KBM-7 (cell line): Measurements from ENCODE around the gene CTSL.

Experiments
- DNase-seq: peaks from one replicate; pipeline ENCODE4 v3.0.0-alpha.2; 2015
- in situ Hi-C: fragments of 300-500 bp; cut with MboI; formaldehyde crosslinking; loops from 2 replicates; pipeline ENCODE4 v1.14.3; 2020; ENCODE audit warnings: low sequenced_read_pairs, low pct_unique_long_range_greater_than_20kb, mixed read lengths

The CTSL gene

DNA sequence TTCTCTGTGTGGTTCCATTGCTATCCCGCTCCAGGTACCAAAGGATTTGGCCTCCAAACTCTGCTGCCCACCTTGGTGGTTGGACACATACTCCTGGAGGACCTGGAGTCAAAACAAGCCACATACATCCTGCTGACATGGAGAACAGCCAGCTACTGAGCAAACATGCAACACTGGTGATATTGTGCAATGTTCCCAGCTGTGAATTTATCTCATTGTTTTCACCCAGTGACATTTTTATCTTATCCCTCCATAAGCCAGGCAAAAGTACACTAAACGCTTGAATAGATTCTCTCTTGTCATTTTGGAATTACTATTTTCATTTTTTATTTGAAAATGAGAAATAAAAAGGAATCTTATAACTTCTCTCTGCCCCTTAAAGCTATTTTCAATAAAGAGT lies 11.1 kb upstream of the CTSL start:
- DNase-seq: peak; percentile 38

GRCh38 chr9:87716141-87716540 lies 9.8 kb upstream of the CTSL start:
- in situ Hi-C loops: no loop called here
- no peak for DNase-seq

More for the DNA sequence above, 11.1 kb upstream of the CTSL start:
- in situ Hi-C loops: no loop called here

DNA sequence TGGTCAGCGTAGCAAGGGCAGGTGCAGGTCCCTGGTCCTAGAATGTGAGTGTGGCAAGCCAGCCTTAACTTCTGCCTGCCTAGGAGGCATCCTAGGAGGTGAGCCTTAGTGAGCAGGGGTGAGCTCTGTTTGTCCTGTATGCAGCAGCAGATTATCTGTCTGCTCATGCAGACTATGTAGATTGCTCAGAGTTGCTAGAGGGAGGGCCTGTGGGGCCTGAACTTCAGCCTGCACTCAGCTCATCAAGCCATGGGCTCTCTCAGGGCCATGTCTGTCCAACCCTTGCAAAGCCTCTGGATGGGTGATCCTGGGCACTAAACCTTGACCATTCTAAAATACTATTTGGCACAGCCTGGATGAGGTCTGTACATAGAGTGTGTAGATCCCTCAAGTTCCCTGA lies 8.5 kb upstream of the CTSL start:
- in situ Hi-C loops: no loop called here
- DNase-seq: no peak

- DNase-seq: no peak
These were observed 7.7 kb upstream of the CTSL start for GRCh38 chr9:87718231-87718630.

GRCh38 chr9:87718852-87719612 lies 6.9 kb upstream of the CTSL start:
- in situ Hi-C loops: no loop called here
- DNase-seq: peak; percentile 20

More at GRCh38 chr9:87718231-87718630, 7.7 kb upstream of the CTSL start:
- in situ Hi-C loops: no loop called here

DNA sequence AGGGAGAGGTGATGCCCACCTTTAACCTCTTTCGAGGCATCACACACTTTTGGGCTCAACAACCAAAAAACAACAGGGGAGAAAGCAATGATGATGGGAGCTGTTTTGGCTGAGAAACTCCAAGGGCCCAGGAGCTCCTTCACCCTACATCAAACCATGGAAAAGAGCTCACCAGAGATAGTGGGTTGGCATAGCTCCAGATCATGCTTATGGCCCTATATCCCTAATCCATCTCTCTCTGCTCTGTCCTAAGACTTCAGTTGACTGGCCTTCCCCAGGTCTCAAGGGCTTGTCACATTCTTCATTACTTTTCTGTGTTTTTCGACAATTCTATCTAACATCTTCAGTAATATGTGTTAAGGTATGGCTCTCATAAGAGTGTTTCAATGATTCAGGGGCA lies 5.7 kb upstream of the CTSL start:
- in situ Hi-C loops: no loop called here
- DNase-seq: no peak

DNA sequence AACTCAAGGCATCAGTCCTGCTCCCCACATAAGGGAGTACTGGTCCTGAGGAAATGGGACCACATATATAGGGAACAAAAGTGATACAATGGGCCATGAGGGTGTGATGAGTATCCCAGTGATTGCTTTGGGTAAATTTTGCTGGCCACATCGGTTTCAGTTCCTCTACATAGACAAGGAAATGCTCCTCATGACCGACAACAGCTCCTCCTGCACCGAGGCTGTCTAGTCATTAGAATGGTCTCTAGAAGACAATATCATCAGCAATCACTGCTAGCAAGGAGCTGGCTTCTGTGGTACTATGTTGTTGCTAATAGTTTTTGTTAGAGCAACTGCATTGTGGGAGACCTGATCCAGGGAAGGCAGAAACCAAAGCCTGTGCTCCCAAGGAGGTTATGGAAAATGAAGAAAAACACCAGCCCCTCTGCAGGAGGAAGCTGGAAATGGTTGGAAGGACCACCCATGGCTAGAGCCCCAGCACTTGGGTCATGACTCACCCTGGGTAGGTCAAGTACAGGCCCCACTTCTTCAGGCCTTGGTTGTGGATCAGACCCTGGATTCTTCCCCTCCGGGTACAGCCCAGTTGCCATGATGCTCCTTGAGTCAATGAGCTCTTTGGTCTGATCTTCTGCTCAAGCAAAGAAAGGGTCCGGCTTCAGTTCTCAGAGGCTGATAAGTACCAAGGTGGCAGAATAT lies 3.4 kb upstream of the CTSL start:
- in situ Hi-C loops: no loop called here
- no peak for DNase-seq

GRCh38 chr9:87725356-87725899 lies 491 bp upstream of the CTSL start:
- in situ Hi-C loops: no loop called here
- DNase-seq: no peak

DNA sequence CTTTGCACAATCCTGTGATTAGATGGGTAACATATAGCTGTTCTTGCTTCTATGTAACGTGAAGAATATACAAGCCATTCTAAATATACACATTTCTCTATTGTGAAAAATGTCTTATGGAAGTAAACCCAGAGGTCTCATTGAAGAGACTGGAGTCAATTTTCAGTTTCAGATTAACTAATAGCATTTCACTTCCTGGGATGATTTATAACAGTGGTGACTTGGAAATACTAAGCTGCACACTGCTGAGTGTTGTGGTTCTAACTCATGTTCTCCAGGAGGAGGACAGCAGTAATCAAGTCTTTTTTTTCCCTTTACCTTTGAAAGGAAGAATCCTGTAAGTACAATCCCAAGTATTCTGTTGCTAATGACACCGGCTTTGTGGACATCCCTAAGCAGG lies 3.3 kb downstream of the CTSL start:
- no peak for DNase-seq
- in situ Hi-C loops: no loop called here

- in situ Hi-C loops: no loop called here
- no peak for DNase-seq
These were observed 5.4 kb downstream of the CTSL start for GRCh38 chr9:87731321-87731720.

GRCh38 chr9:87732344-87732743 lies 6.4 kb downstream of the CTSL start:
- DNase-seq: no peak
- in situ Hi-C loops: no loop called here

- no peak for DNase-seq
- in situ Hi-C loops: no loop called here
These were observed 6.8 kb downstream of the CTSL start for GRCh38 chr9:87732756-87733155.

DNA sequence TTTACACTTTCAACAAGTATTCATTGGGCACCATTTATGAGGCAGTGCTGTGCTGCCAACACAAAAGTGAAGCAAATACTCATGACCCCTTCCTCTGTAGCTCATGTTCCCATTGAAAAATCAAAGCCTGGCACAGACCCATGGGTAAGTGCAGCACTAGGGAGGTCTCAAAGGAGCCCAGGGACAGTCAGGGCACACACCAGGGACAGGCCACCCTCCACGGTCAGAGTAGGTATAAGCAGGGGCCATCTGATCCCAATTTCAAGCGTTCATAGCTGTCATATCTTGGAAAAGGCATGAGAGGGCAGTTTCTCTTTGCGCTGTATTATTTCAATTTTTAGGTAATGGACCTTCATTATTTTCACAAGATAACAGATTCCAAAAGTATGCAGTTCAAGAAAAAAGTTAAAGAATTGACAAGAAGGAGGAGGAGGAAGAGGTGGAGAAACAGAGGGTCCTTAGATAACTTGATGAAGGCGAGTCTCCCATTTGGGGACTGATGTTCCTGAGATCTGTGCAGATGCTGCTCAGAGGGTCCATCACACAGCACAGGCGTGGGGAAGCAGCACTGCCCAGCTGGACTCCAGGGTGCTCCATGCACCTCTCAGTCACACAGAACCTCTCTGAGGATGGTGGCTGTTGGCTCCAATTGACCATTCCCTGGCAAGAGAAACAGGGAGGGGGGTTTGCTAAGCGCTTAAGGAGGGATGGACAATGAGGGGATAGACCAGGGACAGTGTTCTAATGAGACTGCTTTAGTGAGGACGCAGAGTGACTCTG lies 7.5 kb downstream of the CTSL start:
- no peak for DNase-seq
- in situ Hi-C loops: no loop called here

GRCh38 chr9:87734106-87734505 lies 8.2 kb downstream of the CTSL start:
- in situ Hi-C loops: no loop called here

GRCh38 chr9:87739546-87739945 lies 13.6 kb downstream of the CTSL start:
- in situ Hi-C loops: no loop called here
- no peak for DNase-seq

More at GRCh38 chr9:87734106-87734505, 8.2 kb downstream of the CTSL start:
- DNase-seq: no peak

- no peak for DNase-seq
- in situ Hi-C loops: no loop called here
These were observed 14.3 kb downstream of the CTSL start for GRCh38 chr9:87740209-87740608.

- in situ Hi-C loops: no loop called here
- no peak for DNase-seq
These were observed 15.4 kb downstream of the CTSL start for GRCh38 chr9:87741326-87741725.

DNA sequence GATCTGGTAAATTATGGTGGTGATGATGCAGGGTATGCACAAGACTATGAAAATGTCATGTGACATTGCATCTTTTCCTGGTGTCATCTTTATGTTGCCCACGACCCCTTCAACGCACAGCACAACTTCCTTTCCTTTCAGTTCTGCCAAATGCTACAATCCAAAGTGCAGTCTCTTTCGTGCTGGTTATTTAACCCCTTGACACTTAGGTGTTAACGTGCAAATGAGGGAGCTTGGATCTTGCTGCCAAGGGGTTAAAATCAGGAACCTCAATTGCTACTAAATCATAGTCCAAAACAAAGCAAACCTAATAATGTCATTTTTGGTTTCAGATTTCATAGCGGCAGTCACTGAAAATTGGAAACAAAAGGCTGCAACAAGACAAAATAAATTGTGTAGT lies 16.0 kb downstream of the CTSL start:
- DNase-seq: no peak
- in situ Hi-C loops: no loop called here

DNA sequence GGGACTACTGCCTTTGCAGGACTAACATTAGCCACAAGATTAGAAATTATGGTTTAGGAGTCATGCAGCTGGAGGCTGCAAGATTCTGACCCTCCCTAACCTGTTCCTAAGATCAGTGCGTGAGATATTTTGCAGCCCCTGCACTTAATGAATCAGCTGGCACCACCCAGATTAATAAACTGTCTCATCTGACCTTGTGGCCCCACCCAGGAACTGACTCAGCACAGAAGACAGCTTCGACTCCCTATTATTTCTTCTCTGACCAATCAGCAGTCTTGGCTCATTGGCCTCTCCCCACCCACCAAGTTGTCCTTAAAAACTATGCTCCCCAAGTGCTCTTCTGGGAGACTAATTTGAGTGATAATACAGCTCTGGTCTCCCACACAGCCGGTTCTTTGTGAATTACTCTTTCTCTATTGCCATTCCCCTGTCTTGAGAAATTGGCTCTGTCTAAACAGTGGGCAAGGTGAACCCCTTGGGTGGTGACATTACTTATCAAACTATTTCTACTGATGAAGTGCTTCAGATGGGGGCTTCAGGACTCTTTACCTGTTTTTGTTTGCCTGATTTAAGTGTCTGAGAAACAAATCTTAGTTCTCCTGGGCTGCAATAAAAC lies 17.0 kb downstream of the CTSL start:
- no peak for DNase-seq
- in situ Hi-C loops: no loop called here
